Spleen (tissue), 13 donors: ENCODE measurements around the gene R3HDML. TPM values are rescaled to one million over a fixed set of nuclear protein-coding genes. Genes with fewer than 3 reads are reported as not detected.

Source experiments
- DNase-seq: peaks from one replicate; pipeline ENCODE4 v3.0.0-alpha.2; 2020
- H3K27ac ChIP-seq, 8 donors: fragments of 200-600 bp; sonication (generic) in 7 of 8; 1 replicate in 4 of 8; 2 replicates in 4 of 8; pipeline versions ENCODE4 v1.5.0 to v1.8.0; 2016 to 2021; ENCODE audit warnings: inconsistent platforms in 4 of 8, mild to moderate bottlenecking in 4 of 8, moderate library complexity in 1 of 8
- H3K27me3 ChIP-seq, 7 donors: fragments of 200-600 bp; sonication (generic) in 6 of 7; replicated peaks in 1 of 7; 1 replicate in 4 of 7; 2 replicates in 3 of 7; pipeline versions ENCODE4 v1.5.0 to v1.8.0; 2016 to 2021; ENCODE audit warnings: inconsistent platforms in 3 of 7, mild to moderate bottlenecking in 1 of 7
- H3K36me3 ChIP-seq, 6 donors: fragments of 200-600 bp; sonication (generic) in 5 of 6; 1 replicate in 4 of 6; 2 replicates in 2 of 6; pipeline versions ENCODE4 v1.5.0 to v1.8.0; 2016 to 2021; ENCODE audit warnings: inconsistent platforms in 2 of 6
- H3K4me1 ChIP-seq, 6 donors: fragments of 200-600 bp; sonication (generic) in 5 of 6; 1 replicate in 3 of 6; 2 replicates in 3 of 6; pipeline versions ENCODE4 v1.5.0 to v1.8.0; 2016 to 2021; ENCODE audit warnings: inconsistent platforms in 3 of 6
- H3K4me3 ChIP-seq, 8 donors: fragments of 200-600 bp; sonication (generic) in 7 of 8; 1 replicate in 4 of 8; 2 replicates in 4 of 8; pipeline versions ENCODE4 v1.5.0 to v1.8.0; 2016 to 2021; ENCODE audit warnings: inconsistent platforms in 4 of 8, mild to moderate bottlenecking in 4 of 8, moderate library complexity in 2 of 8
- H3K9me3 ChIP-seq, 8 donors: fragments of 200-600 bp; sonication (generic) in 7 of 8; 1 replicate in 4 of 8; 2 replicates in 4 of 8; pipeline versions ENCODE4 v1.5.0 to v1.8.0; 2016 to 2021; ENCODE audit warnings: inconsistent platforms in 4 of 8
- CTCF ChIP-seq, 11 experiments: fragments of 200-600 bp in 7 of 11; fragments of 450-650 bp in 4 of 11; sonication (generic) in 4 of 11; IDR thresholded peaks in 8 of 11; conservative IDR thresholded peaks in 3 of 11; 1 replicate in 7 of 11; 2 replicates in 4 of 11; pipeline versions ENCODE4 v1.4.0 to v1.8.0; 2016 to 2021; ENCODE audit warnings: antibody characterized with exemption in 11 of 11, inconsistent platforms in 4 of 11, mild to moderate bottlenecking in 1 of 11
- POLR2A ChIP-seq, 3 donors: fragments of 450-650 bp; IDR thresholded peaks; one replicate each; pipeline ENCODE4 v1.5.1; 2017; ENCODE audit warnings: antibody characterized with exemption in 3 of 3, mild to moderate bottlenecking in 1 of 3
- POLR2AphosphoS5 ChIP-seq, 3 donors: sonication (generic); formaldehyde crosslinking; IDR thresholded peaks; one replicate each; pipeline ENCODE4 v1.5.1; 2017; ENCODE audit warnings: antibody characterized with exemption in 3 of 3
- WGBS, 5 donors: extraction: QIAGEN DNeasy Blood & Tissue Kit in 3 of 5; methylation state at CpG; one replicate each; pipeline versions ENCODE4 v1.1.5 to v1.1.7; 2013 to 2018; 5-methylcytosine and 5-hydroxymethylcytosine counted together
- intact Hi-C: fragments of 100-400 bp; cut with DNase I; formaldehyde crosslinking; loops from one replicate; pipeline ENCODE4 v1.15.0; 2023; ENCODE audit warnings: low total_unique reads
- long read RNA-seq, 2 donors: transcript quantifications; one replicate each; lab custom pipeline, GENCODE V29; 2026
- polyA plus RNA-seq, 3 donors: library from polyadenylated mRNA; stranded (reverse); fragments of 200-250 nt; gene quantifications; one replicate each; pipeline ENCODE4 v1.2.1, GENCODE V29; 2013
- total RNA-seq, 7 donors: library from RNA; depleted of rRNA in 3 of 7; stranded (reverse); fragments of >200 nt in 3 of 7; fragmentation: NEBNext Ultra II Directional in 4 of 7; extraction: Animal tissue kit (Norgen Biotek cat#: 25700) in 4 of 7; gene quantifications; one replicate each; pipeline versions ENCODE4 v1.1.0 to v1.2.1, GENCODE V29; 2016 to 2021
- donor health status: healthy with polysubstance abuse.
- donor health status: DM: no; HTN: no; CAD: no; lungs with moderate emphysema.
- donor health status: DM: no; HTN: no; CAD: no.
- donor health status: Bipolar disorder and iron deficiency.
- donor health status: healthy.
- donor health status: DM: no; HTN: no; CAD: no.
- donor health status: DM: yes; HTN: yes; CAD: no.

Gene R3HDML
- not detected for total RNA-seq
- not detected for polyA plus RNA-seq
- long read RNA-seq, donor 1, result 0 reads
- long read RNA-seq, donor 2, result 0 reads

GRCh38 chr20:44336725-44337380, at the start of gene R3HDML:
Gene R3HDML, plus strand, starts transcription at chr20:44337043. Its CDS starts 115 bp downstream, at chr20:44337158.
- no peak for DNase-seq
- intact Hi-C loops, result no loop called here
- no peak within 1 kb of the TSS for H3K4me3 ChIP-seq

GRCh38 chr20:44287272-44288097, 49.4 kb upstream of the R3HDML start:
- H3K9me3 ChIP-seq, result peaks cover 0 to 8% (median 0%) of the 10 kb centered on the region in 8 donors
- peaks cover 0 to 12% (median 0%) of the 10 kb centered on the region in 6 donors for H3K36me3 ChIP-seq
- 71 to 89% (median 75%) methylated on average over 5 of the region's 5 CpGs for WGBS, 5 donors
- no peak for DNase-seq
- no peak overlapping the region for H3K4me3 ChIP-seq
- no peaks in the 10 kb centered on the region for H3K27me3 ChIP-seq
- no peaks in the 10 kb centered on the region for H3K4me1 ChIP-seq
- no peak overlapping the region for H3K27ac ChIP-seq
- TF ChIP-seq CTCF (IDR thresholded peaks at IDR 0.05 in 8 of 11, conservative IDR thresholded peaks at IDR 0.05 in 3 of 11) (no peak), POLR2A (IDR thresholded peaks at IDR 0.05) (no peak), POLR2AphosphoS5 (IDR thresholded peaks at IDR 0.05) (no peak)
- intact Hi-C loops, result no loop called here

More at GRCh38 chr20:44336725-44337380, at the start of gene R3HDML:
- Histone ChIP-seq H3K9me3 (no peaks in the 10 kb centered on the region), H3K27ac (no peak within 1 kb of the TSS), H3K36me3 (no peaks in the 10 kb centered on the region), H3K27me3 (peaks cover 0 to 37% (median 3%) of the 10 kb centered on the region in 7 donors), H3K4me1 (no peaks in the 10 kb centered on the region)
- 84 to 93% (median 86%) methylated on average over 8 to 16 of the region's 16 CpGs for WGBS, 5 donors
- no peak for TF ChIP-seq CTCF (IDR thresholded peaks at IDR 0.05 in 8 of 11, conservative IDR thresholded peaks at IDR 0.05 in 3 of 11)
- no peak for TF ChIP-seq POLR2AphosphoS5 (IDR thresholded peaks at IDR 0.05)
- no peak for TF ChIP-seq POLR2A (IDR thresholded peaks at IDR 0.05)

- no peak overlapping the region for H3K27ac ChIP-seq
- peaks cover 0 to 8% (median 0%) of the 10 kb centered on the region in 8 donors for H3K9me3 ChIP-seq
- DNase-seq, result no peak
- intact Hi-C loops, result no loop called here
- H3K4me3 ChIP-seq, result no peak overlapping the region
- H3K4me1 ChIP-seq, result no peaks in the 10 kb centered on the region
- WGBS, 5 donors, result 92 to 97% (median 95%) methylated on average over 3 of the region's 3 CpGs
- no peaks in the 10 kb centered on the region for H3K27me3 ChIP-seq
- H3K36me3 ChIP-seq, result peaks cover 0 to 12% (median 0%) of the 10 kb centered on the region in 6 donors
- TF ChIP-seq CTCF (IDR thresholded peaks at IDR 0.05 in 8 of 11, conservative IDR thresholded peaks at IDR 0.05 in 3 of 11), result no peak
- TF ChIP-seq POLR2A (IDR thresholded peaks at IDR 0.05), result no peak
- TF ChIP-seq POLR2AphosphoS5 (IDR thresholded peaks at IDR 0.05), result no peak
Measured at GRCh38 chr20:44288252-44288651, 48.6 kb upstream of the R3HDML start.

GRCh38 chr20:44291754-44292153, 45.1 kb upstream of the R3HDML start:
- H3K4me1 ChIP-seq, result no peaks in the 10 kb centered on the region
- intact Hi-C loops, result no loop called here
- H3K4me3 ChIP-seq, result no peak overlapping the region
- 90 to 96% (median 93%) methylated on average over 7 of the region's 7 CpGs for WGBS, 5 donors
- H3K36me3 ChIP-seq, result peaks cover 0 to 12% (median 0%) of the 10 kb centered on the region in 6 donors
- DNase-seq, result no peak
- no peak for TF ChIP-seq POLR2A (IDR thresholded peaks at IDR 0.05)
- TF ChIP-seq CTCF (IDR thresholded peaks at IDR 0.05 in 8 of 11, conservative IDR thresholded peaks at IDR 0.05 in 3 of 11), result no peak
- TF ChIP-seq POLR2AphosphoS5 (IDR thresholded peaks at IDR 0.05), result no peak
- peaks cover 0 to 8% (median 0%) of the 10 kb centered on the region in 8 donors for H3K9me3 ChIP-seq
- no peaks in the 10 kb centered on the region for H3K27me3 ChIP-seq
- no peak overlapping the region for H3K27ac ChIP-seq
